ENCODE measurements around the gene JPT1. TPM values are rescaled to one million over a fixed set of nuclear protein-coding genes. Genes with fewer than 3 reads are reported as not detected.
A peak's percentile ranks its signal among the peaks of the same experiment; 100 is the strongest.

Gene JPT1
- total and polyA plus RNA-seq, 2 experiments from 2014 or later, result 278 to 903 TPM

DNA sequence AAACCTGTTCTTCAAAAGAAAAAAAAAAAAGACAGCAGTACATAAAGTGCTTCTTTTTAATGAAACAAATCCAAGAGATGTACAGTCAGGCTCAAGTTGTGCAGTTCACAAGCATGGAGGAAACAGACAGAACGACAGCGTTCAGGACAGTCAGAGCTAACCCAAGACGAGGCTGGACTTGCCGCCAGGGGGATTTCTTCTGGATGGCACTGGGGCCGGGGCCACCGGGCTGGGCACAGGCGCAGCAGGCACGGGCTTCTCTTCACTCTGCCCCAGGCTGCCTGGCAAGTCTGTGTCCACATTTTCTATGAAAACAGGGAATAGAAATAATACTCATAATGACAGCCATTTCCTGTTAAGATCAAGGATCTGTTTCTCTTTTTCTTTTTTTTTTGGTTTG lies 18.4 kb downstream of the JPT1 start (continued):
- TF ChIP-seq CTCF (conservative IDR thresholded peaks at IDR 0.05; ENCODE audit: low read depth in 2 of 2), result no peak
- TF ChIP-seq ZNF331 (CRISPR knock-in tag; IDR thresholded peaks at IDR 0.05; ENCODE audit: low read depth), result no peak
- TF ChIP-seq NANOG (IDR thresholded peaks at IDR 0.05; ENCODE audit: borderline replicate concordance), result no peak

DNA sequence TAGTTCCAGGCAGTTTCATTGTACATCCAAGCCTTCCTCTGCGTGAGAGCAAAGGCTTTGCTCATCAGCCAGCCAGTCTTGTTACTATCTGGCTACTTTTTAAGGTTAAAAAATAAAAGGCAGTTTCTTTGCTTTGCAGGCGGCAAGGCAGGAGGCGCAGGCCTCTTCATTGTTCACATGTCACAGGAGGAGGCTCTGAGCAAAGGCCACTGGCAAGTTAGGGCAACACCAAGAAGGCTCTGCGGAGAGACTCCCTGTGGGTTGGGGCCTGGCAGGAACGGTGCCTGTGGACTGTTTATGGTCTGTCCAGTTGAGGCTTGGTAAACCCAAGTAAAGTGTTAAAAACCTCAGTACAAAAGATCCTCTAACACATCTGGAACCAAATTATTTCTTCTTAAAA lies 18.9 kb downstream of the JPT1 start:
- DNase-seq (ENCODE audit: low spot score) (no peak), ATAC-seq (no peak)
- Mint-ChIP-seq H3K4me1 (peaks cover 5% of the 10 kb centered on the region), H3K36me3 (ENCODE audit: low read depth) (peaks cover 60% of the 10 kb centered on the region), H3K27ac (peak overlapping the region; percentile 28; the same call in 1 of the 2 replicates), H3K4me3 (no peak overlapping the region; the same call in 2 of the 3 replicates), H3K9me3 (no peaks in the 10 kb centered on the region), H3K27me3 (ENCODE audit: insufficient read depth, low read depth, poor library complexity) (peaks cover 29% of the 10 kb centered on the region)
- H3F3A ChIP-seq (replicated peaks; ENCODE audit: low read depth), result peaks cover 79% of the 10 kb centered on the region
- peak overlapping the region; percentile 92 for H3K27ac ChIP-seq (ENCODE audit: low read depth)
- H3K4me3 ChIP-seq, result no peak overlapping the region
- H3K27me3 ChIP-seq (ENCODE audit: insufficient read depth), result 0 out of 2 replicates have a peak, but pooled peaks cover 3% of the 10 kb centered on the region
- H4K20me1 ChIP-seq (replicated peaks; ENCODE audit: insufficient read depth), result peaks cover 39% of the 10 kb centered on the region
- peaks cover 9% of the 10 kb centered on the region; the same call in 1 of the 2 replicates for H3K4me1 ChIP-seq (ENCODE audit: insufficient read depth)
- no peaks in the 10 kb centered on the region for H3K9me2 ChIP-seq (ENCODE audit: insufficient read depth)
- no peak overlapping the region for H3K4me2 ChIP-seq
- peaks cover 35% of the 10 kb centered on the region for H3K36me3 ChIP-seq (ENCODE audit: insufficient read depth)
- H2AFZ ChIP-seq, result no peak overlapping the region
- peaks cover 12% of the 10 kb centered on the region; the same call in 1 of the 2 replicates for H3K79me2 ChIP-seq (replicated peaks; ENCODE audit: insufficient read depth)
- no peak for TF ChIP-seq EZH2phosphoT487 (IDR thresholded peaks at IDR 0.05; ENCODE audit: unreplicated experiment)
- no peak for TF ChIP-seq NANOG (IDR thresholded peaks at IDR 0.05; ENCODE audit: borderline replicate concordance)
- TF ChIP-seq CTCF (conservative IDR thresholded peaks at IDR 0.05; ENCODE audit: low read depth in 2 of 2), result no peak
- no peak for TF ChIP-seq POLR2AphosphoS5 (IDR thresholded peaks at IDR 0.05; ENCODE audit: low read depth)
- TF ChIP-seq ETS1 (IDR thresholded peaks at IDR 0.05), result no peak
- no peak for TF ChIP-seq STAT1 (IDR thresholded peaks at IDR 0.05; ENCODE audit: unreplicated experiment)
- TF ChIP-seq ZNF462 (CRISPR knock-in tag; IDR thresholded peaks at IDR 0.05), result no peak
- no peak for TF ChIP-seq EZH2 (IDR thresholded peaks at IDR 0.05; ENCODE audit: low read depth, unreplicated experiment)
- TF ChIP-seq JUNB (IDR thresholded peaks at IDR 0.05; ENCODE audit: unreplicated experiment), result no peak
